ENCODE data around the gene AGPS. TPM values are rescaled to one million over a fixed set of nuclear protein-coding genes. Genes with fewer than 3 reads are reported as not detected.

The AGPS gene
- total RNA-seq, 3 donors from 2014 or later, result 28.2 to 30.6 (median 28.5) TPM

DNA sequence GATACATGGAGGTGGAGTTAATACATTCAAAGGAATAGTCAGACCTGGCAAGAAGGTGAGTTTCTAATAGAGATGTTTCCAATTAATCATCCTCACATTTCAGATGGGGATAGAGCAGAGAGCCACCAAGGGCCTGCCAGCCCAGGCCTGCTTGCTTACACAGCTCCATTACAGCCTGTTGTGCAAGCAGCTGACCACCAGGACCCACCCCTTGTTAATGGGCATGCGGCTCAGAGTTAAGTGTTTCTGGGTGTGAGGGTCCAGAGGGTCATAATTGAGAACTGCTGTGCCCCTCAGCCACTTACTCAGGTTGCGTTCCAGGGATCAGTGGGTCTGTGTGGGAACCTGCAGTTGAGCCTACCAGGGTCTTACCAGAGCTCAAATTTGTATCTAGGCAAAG is 199.8 kb downstream of the AGPS start:
- H3K9me3 ChIP-seq, result no peaks in the 10 kb centered on the region
- intact Hi-C loops (cut with DNase I; ENCODE audit: low total_unique reads), result no loop called here

DNA sequence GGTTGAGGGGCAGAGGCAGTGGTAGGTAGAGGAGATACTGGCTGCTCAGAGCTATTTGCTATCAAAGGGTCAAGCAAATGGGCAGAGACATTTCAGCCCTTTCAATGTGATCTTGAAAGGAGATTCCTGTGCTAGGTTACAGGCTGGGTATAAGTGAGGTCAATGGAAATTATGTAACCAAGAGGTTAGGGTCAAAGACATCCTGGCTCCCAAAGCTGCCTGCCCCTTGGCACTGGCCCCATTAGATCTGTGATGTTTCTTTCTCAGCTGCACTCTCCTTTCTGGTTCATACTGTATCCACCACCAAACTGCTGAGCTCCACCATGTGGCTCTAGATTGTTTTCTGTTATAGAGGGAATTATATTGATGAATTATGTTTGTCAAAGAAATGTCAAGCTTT is 200.4 kb downstream of the AGPS start:
- DNase-seq (ENCODE audit: low spot score in 2 of 2), result no peak
- Histone ChIP-seq H3K4me1 (peaks cover 0 to 5% of the 10 kb centered on the region in 2 donors), H3K9me3 (no peaks in the 10 kb centered on the region), H3K36me3 (no peaks in the 10 kb centered on the region), H3K27me3 (no peaks in the 10 kb centered on the region), H3K27ac (no peak overlapping the region), H3K4me3 (no peak overlapping the region)
- intact Hi-C loops (cut with DNase I; ENCODE audit: low total_unique reads), result no loop called here
- TF ChIP-seq POLR2AphosphoS5 (IDR thresholded peaks at IDR 0.05) (no peak), POLR2A (IDR thresholded peaks at IDR 0.05) (no peak)
- TF ChIP-seq, protein P1, sequence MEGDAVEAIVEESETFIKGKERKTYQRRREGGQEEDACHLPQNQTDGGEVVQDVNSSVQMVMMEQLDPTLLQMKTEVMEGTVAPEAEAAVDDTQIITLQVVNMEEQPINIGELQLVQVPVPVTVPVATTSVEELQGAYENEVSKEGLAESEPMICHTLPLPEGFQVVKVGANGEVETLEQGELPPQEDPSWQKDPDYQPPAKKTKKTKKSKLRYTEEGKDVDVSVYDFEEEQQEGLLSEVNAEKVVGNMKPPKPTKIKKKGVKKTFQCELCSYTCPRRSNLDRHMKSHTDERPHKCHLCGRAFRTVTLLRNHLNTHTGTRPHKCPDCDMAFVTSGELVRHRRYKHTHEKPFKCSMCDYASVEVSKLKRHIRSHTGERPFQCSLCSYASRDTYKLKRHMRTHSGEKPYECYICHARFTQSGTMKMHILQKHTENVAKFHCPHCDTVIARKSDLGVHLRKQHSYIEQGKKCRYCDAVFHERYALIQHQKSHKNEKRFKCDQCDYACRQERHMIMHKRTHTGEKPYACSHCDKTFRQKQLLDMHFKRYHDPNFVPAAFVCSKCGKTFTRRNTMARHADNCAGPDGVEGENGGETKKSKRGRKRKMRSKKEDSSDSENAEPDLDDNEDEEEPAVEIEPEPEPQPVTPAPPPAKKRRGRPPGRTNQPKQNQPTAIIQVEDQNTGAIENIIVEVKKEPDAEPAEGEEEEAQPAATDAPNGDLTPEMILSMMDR (IDR thresholded peaks at IDR 0.05), result no peak

More for the DNA sequence above, 199.8 kb downstream of the AGPS start:
- TF ChIP-seq POLR2AphosphoS5 (IDR thresholded peaks at IDR 0.05) (no peak), POLR2A (IDR thresholded peaks at IDR 0.05) (no peak)
- TF ChIP-seq, protein P1 (IDR thresholded peaks at IDR 0.05), result no peak
- H3K27ac ChIP-seq, result no peak overlapping the region
- H3K4me3 ChIP-seq, result no peak overlapping the region
- no peaks in the 10 kb centered on the region for H3K4me1 ChIP-seq
- DNase-seq (ENCODE audit: low spot score in 2 of 2), result no peak
- H3K36me3 ChIP-seq, result no peaks in the 10 kb centered on the region
- no peaks in the 10 kb centered on the region for H3K27me3 ChIP-seq

DNA sequence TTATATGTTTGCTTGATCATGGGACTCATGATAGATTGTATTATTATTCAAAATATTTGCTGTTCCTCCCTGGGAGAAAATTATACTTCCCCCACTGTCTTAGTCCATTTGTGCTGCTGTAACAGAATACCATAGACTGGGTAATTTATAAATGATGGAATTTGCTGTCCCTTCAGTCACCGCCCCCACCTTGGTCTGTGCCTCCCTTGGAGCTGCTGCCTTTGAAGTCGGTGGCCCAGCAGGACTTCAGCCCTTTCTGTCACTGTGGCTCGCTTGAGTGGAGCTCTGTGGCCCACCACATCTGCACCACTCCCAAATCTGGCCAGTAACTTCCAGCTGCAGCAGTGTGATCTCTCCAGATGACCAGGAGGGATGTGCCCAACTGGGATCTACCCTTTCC is 200.8 kb downstream of the AGPS start:
- no peaks in the 10 kb centered on the region for H3K36me3 ChIP-seq
- no peaks in the 10 kb centered on the region for H3K27me3 ChIP-seq
- intact Hi-C loops (cut with DNase I; ENCODE audit: low total_unique reads), result no loop called here
- no peak for DNase-seq (ENCODE audit: low spot score in 2 of 2)
- H3K4me1 ChIP-seq, result peaks cover 0 to 6% of the 10 kb centered on the region in 2 donors
- H3K4me3 ChIP-seq, result no peak overlapping the region
- H3K9me3 ChIP-seq, result no peaks in the 10 kb centered on the region
- TF ChIP-seq POLR2A (IDR thresholded peaks at IDR 0.05), result no peak
- TF ChIP-seq, protein P1 (IDR thresholded peaks at IDR 0.05), result no peak
- no peak for TF ChIP-seq POLR2AphosphoS5 (IDR thresholded peaks at IDR 0.05)
- no peak overlapping the region for H3K27ac ChIP-seq

Other genes with a start within 250 kb of the AGPS start
- 10 to 100 TPM; 60.6 to 100.0 (median 95.9) TPM for gene HNRNPA3, start 180.0 kb upstream of the AGPS start, total RNA-seq
- gene NFE2L2, start 128.0 kb upstream of the AGPS start, total RNA-seq, result 100 to 1,000 TPM in 2 of 3 donors, 10 to 100 TPM in 1; 63.8 to 133 (median 124) TPM